ENCODE measurements around the gene FKRP. TPM values are rescaled to one million over a fixed set of nuclear protein-coding genes. Genes with fewer than 3 reads are reported as not detected.
"Not testable (repeated sequence)": the region's sequence is repeated elsewhere in the genome, so short reads cannot be mapped to it uniquely, and the experiment has no call there.

FKRP gene
- total and polyA plus RNA-seq, 2 donors: 10.6 to 19.3 TPM

DNA sequence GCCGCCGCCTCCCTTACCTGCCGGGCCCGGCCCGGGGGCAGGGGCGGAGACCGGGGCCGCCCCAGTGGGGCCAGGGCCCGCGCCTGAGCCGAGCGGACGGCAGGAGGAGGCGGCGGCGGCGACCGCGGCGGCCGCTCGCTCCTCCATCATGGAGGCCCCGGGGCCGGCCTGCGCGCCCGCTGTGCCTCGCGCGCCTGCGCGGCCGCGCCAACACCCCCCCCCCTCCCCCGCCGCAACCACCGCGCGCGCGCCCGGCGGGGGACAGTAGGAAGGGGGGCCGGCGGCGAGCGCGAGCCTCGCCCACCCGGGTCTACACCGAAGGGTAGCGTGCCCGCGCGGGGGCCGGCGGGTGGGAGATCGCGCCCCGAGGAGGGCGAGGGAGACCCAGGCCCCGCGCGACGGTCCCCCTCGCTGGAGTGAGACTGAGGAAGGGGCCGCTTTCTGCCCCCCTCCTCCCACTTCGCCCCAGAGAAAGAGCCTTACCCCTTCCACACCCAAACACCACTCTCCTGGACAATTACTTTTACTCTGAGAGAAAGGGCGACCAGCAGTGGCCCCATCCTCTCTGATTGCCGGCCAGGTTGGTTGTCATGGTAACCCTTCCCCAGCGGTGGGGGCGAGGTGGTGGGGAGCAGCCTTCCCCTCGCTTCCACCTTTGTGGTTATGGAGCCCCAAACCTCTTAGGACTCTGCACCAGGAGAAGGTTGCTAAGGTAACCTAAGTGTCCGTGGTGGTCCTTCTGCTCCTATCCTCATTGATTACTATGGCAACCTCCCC is 612 bp downstream of the FKRP start, which contains the start of gene STRN4:
STRN4 (minus strand) TSS at position 170 of the 777 bp plus-strand sequence; CDS start at position 150, 20 bp downstream.
- Histone ChIP-seq H3K4me3 (ENCODE audit: low read depth, low read length) (peak within 1 kb of the TSS; percentile 98), H3K36me3 (ENCODE audit: insufficient read depth) (no peaks in the 10 kb centered on the region), H3K4me1 (ENCODE audit: insufficient read depth) (no peaks in the 10 kb centered on the region), H3K27ac (ENCODE audit: low read depth) (peak within 1 kb of the TSS; percentile 83)
- DNase-seq (ENCODE audit: extremely low spot score): no peak
- WGBS: under 1% methylated on average over 65 of the region's 74 CpGs

- no peaks in the 10 kb centered on the region for H3K4me1 ChIP-seq (ENCODE audit: insufficient read depth)
- H3K4me3 ChIP-seq (ENCODE audit: low read depth, low read length): no peak overlapping the region
- DNase-seq (ENCODE audit: extremely low spot score): no peak
- no peaks in the 10 kb centered on the region for H3K36me3 ChIP-seq (ENCODE audit: insufficient read depth)
- 88% methylated on average over 21 of the region's 21 CpGs for WGBS
- no peak overlapping the region for H3K27ac ChIP-seq (ENCODE audit: low read depth)
These were observed 2.7 kb downstream of the FKRP start for GRCh38 chr19:46748325-46749109.

DNA sequence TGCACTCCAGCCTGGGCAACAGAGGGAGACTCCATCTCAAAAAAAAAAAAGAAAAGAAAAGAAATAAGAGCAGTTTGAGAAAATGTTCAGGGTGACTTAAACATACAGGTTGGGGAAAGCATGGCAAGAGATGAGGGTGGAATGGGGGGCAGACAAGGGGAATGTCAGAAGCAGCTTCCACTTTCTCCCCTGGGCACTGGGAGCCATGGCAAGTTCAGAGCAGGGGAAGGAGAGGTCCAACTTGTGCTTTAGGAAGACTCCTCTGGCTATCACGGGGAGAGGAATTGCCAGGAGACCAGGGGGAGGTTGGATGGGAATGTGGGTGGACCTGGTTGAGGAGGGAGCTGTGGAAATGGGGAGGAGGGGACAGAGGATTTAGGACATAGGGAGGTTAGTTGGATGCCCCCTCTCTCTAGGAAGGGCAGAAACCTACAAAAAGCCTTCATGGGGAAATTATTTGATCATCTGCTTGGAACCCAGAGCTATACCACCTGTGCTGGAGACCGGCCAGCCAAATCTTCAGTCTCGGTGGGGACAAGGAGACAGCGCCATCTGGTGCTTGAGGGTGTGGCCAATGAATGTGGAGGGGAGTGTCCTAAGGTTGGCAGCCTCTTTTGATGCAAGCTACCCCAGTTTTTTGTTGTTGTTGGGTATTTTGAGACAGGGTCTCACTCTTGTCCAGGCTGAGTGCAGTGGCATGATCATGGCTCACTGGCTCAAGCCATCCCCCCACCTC is 7.7 kb downstream of the FKRP start:
- Histone ChIP-seq H3K4me3 (ENCODE audit: low read depth, low read length) (no peak overlapping the region), H3K4me1 (ENCODE audit: insufficient read depth) (no peaks in the 10 kb centered on the region), H3K27ac (ENCODE audit: low read depth) (no peak overlapping the region), H3K36me3 (ENCODE audit: insufficient read depth) (no peaks in the 10 kb centered on the region)
- no peak for DNase-seq (ENCODE audit: extremely low spot score)
- 31% methylated on average over 4 of the region's 4 CpGs for WGBS

DNA sequence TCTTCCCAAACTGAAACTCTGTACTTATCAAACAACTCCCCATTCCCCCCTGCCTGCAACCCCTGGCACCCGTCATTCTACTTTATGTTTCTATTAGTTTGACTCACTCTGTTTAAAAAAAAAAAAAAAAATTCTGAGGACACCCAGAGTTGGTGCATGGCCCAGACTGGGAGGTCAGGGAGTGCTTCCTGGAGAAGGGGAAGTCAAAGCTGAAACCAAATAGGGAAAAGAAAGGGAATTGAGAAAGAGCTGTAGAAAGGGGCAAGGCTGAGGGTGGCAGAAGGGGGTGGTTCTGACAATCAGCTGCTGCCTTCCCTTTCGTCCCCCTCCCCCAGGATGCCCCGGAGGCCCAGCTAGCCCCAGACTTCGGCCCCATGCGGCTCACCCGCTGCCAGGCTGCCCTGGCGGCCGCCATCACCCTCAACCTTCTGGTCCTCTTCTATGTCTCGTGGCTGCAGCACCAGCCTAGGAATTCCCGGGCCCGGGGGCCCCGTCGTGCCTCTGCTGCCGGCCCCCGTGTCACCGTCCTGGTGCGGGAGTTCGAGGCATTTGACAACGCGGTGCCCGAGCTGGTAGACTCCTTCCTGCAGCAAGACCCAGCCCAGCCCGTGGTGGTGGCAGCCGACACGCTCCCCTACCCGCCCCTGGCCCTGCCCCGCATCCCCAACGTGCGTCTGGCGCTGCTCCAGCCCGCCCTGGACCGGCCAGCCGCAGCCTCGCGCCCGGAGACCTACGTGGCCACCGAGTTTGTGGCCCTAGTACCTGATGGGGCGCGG is 9.4 kb downstream of the FKRP start:
- DNase-seq (ENCODE audit: extremely low spot score): no peak
- H3K4me3 ChIP-seq (ENCODE audit: low read depth, low read length): no peak overlapping the region
- H3K4me1 ChIP-seq (ENCODE audit: insufficient read depth): no peaks in the 10 kb centered on the region
- 82% methylated on average over 39 of the region's 39 CpGs for WGBS
- no peak overlapping the region for H3K27ac ChIP-seq (ENCODE audit: low read depth)
- H3K36me3 ChIP-seq (ENCODE audit: insufficient read depth): no peaks in the 10 kb centered on the region

GRCh38 chr19:46755853-46756543 is 10.1 kb downstream of the FKRP start:
- WGBS: 90% methylated on average over 86 of the region's 86 CpGs
- Histone ChIP-seq H3K36me3 (ENCODE audit: insufficient read depth) (no peaks in the 10 kb centered on the region), H3K4me1 (ENCODE audit: insufficient read depth) (no peaks in the 10 kb centered on the region), H3K4me3 (ENCODE audit: low read depth, low read length) (no peak overlapping the region), H3K27ac (ENCODE audit: low read depth) (no peak overlapping the region)
- no peak for DNase-seq (ENCODE audit: extremely low spot score)

- Histone ChIP-seq H3K4me1 (ENCODE audit: insufficient read depth) (no peaks in the 10 kb centered on the region), H3K4me3 (ENCODE audit: low read depth, low read length) (no peak overlapping the region), H3K36me3 (ENCODE audit: insufficient read depth) (no peaks in the 10 kb centered on the region), H3K27ac (ENCODE audit: low read depth) (no peak overlapping the region)
- DNase-seq (ENCODE audit: extremely low spot score): no peak
- WGBS: 82% methylated on average over 30 of the region's 30 CpGs
These were observed 10.7 kb downstream of the FKRP start for GRCh38 chr19:46756544-46756888.

DNA sequence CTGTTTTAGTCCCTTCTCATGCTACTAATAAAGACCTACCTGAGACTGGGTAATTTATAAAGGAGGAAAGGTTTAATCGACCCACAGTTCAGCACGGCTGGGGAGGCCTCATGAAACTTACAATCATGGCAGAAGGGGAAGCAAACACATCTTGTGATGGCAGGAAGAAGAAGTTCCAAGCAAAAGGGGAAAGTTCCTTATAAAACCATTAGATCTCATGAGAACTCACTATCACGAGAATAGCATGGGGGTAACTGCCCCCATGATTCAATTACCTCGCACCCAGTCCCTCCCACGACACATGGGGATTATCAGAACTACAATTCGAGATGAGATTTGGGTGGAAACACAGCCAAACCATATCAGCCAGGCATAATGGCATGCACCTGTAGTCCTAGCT is 13.3 kb downstream of the FKRP start:
- 78% methylated on average over 6 of the region's 6 CpGs for WGBS
- no peak overlapping the region for H3K4me3 ChIP-seq (ENCODE audit: low read depth, low read length)
- H3K27ac ChIP-seq (ENCODE audit: low read depth): no peak overlapping the region
- H3K36me3 ChIP-seq (ENCODE audit: insufficient read depth): no peaks in the 10 kb centered on the region
- no peaks in the 10 kb centered on the region for H3K4me1 ChIP-seq (ENCODE audit: insufficient read depth)
- DNase-seq (ENCODE audit: extremely low spot score): no peak

GRCh38 chr19:46759817-46760333 is 14.0 kb downstream of the FKRP start:
- H3K4me1 ChIP-seq (ENCODE audit: insufficient read depth): no peaks in the 10 kb centered on the region
- 35% methylated on average over 7 of the region's 7 CpGs for WGBS
- no peak overlapping the region for H3K4me3 ChIP-seq (ENCODE audit: low read depth, low read length)
- DNase-seq (ENCODE audit: extremely low spot score): no peak
- no peaks in the 10 kb centered on the region for H3K36me3 ChIP-seq (ENCODE audit: insufficient read depth)
- H3K27ac ChIP-seq (ENCODE audit: low read depth): no peak overlapping the region

- no peaks in the 10 kb centered on the region for H3K36me3 ChIP-seq (ENCODE audit: insufficient read depth)
- H3K4me3 ChIP-seq (ENCODE audit: low read depth, low read length): no peak overlapping the region
- H3K4me1 ChIP-seq (ENCODE audit: insufficient read depth): no peaks in the 10 kb centered on the region
- H3K27ac ChIP-seq (ENCODE audit: low read depth): no peak overlapping the region
- DNase-seq (ENCODE audit: extremely low spot score): no peak
- 76% methylated on average over 5 of the region's 5 CpGs for WGBS
These were observed 14.5 kb downstream of the FKRP start for GRCh38 chr19:46760363-46760762.

GRCh38 chr19:46760897-46761296 is 15.0 kb downstream of the FKRP start:
- not testable (repeated sequence) for DNase-seq (ENCODE audit: extremely low spot score); H3K27ac ChIP-seq (ENCODE audit: low read depth); H3K36me3 ChIP-seq (ENCODE audit: insufficient read depth); H3K4me1 ChIP-seq (ENCODE audit: insufficient read depth); H3K4me3 ChIP-seq (ENCODE audit: low read depth, low read length)
- 70% methylated on average over 4 of the region's 4 CpGs for WGBS

DNA sequence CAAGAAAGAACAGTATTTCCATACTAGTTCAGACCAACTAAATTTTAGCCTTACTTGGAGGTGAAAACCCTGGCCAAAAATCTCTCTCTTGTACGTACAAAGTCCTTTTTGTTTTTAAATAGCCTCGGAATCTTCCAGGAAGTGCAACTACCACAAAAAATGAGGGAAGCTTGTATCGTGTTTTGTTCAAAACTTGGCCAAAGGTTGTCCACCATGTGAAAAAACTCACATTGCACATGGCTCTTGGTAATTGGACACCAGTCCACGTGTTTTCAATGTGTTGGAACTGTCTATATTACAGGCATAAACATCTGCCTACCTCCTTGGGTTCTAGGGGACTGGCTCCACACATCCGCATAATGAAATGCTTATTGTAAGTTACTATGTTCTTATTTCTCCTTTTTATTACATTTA is 15.6 kb downstream of the FKRP start:
- WGBS: 35% methylated on average over 5 of the region's 5 CpGs
- no peak for DNase-seq (ENCODE audit: extremely low spot score)
- H3K27ac ChIP-seq (ENCODE audit: low read depth): peak overlapping the region; percentile 3

DNA sequence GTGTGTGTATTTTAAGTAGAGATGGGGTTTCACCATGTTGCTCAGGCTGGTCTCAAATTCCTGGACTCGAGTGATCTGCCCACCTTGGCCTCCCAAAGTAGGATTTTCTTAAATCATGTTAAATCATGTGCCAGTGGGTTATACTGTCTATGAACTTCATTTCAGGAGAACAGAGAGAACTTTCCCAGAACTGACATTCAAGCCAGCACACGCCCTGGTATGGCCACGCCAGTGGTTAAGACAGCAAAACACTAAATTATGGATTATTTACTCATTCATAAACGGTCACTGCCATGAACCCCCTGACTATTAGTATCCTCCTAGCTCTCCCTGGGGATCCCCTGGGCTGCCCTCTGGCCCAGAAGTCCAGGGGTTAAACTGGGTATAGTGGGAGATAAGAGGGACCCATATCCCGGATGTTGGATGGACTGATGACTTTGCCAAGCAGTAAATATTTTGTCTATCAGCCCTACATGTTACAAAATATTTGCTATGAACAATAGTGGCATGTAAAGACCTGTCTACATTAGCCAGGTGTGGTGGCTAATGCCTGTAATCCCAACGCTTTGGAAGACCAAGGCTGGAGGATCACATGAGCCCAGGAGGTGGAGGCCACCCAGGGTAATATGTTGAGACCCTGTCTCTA is 16.5 kb downstream of the FKRP start:
- H3K27ac ChIP-seq (ENCODE audit: low read depth): no peak overlapping the region

More for the DNA sequence above, 15.6 kb downstream of the FKRP start:
- no peaks in the 10 kb centered on the region for H3K4me1 ChIP-seq (ENCODE audit: insufficient read depth)
- H3K36me3 ChIP-seq (ENCODE audit: insufficient read depth): no peaks in the 10 kb centered on the region
- no peak overlapping the region for H3K4me3 ChIP-seq (ENCODE audit: low read depth, low read length)

More for the DNA sequence above, 16.5 kb downstream of the FKRP start:
- DNase-seq (ENCODE audit: extremely low spot score): no peak
- H3K36me3 ChIP-seq (ENCODE audit: insufficient read depth): no peaks in the 10 kb centered on the region
- 69% methylated on average over 6 of the region's 6 CpGs for WGBS
- H3K4me3 ChIP-seq (ENCODE audit: low read depth, low read length): no peak overlapping the region
- no peaks in the 10 kb centered on the region for H3K4me1 ChIP-seq (ENCODE audit: insufficient read depth)

All from urinary bladder (tissue), 4 donors.